ENCODE results near the gene KIAA1958. TPM values are rescaled to one million over a fixed set of nuclear protein-coding genes. Genes with fewer than 3 reads are reported as not detected.

KIAA1958 gene
- total RNA-seq, 2 donors from 2014 or later = 9.0 to 10.6 TPM

DNA sequence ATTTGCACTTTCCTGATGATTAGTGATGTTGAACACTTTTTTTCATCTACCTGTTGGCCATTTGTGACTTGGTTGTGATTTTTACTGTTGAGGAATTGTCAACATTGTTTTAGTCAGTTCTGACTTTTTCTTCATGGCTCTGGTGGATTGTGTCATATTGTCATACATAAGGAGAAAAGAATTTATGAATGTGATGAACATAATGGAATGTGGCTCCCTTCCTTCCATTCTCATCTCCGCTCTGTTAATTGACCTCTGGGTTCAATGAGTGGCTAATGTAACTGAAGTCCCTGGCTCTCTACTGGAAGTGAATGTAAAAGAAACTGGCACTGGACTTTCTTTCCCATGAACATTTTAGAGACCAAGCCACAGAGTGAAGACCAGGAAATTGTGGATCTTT lies 49.2 kb downstream of the KIAA1958 start:
- DNase-seq = no peak
- TF ChIP-seq CTCF (IDR thresholded peaks at IDR 0.05) = no peak
- no peaks in the 10 kb centered on the region for H3K9me3 ChIP-seq
- H3K27ac ChIP-seq = no peak overlapping the region
- H3K4me1 ChIP-seq = no peaks in the 10 kb centered on the region
- H3K4me3 ChIP-seq = no peak overlapping the region
- H3K9ac ChIP-seq (ENCODE audit: low read depth in 2 of 2, low read length in 2 of 2) = no peak overlapping the region
- intact Hi-C loops (cut with DNase I) = no loop called here
- H3K36me3 ChIP-seq = no peaks in the 10 kb centered on the region
- H3K27me3 ChIP-seq = no peaks in the 10 kb centered on the region

- H3K9ac ChIP-seq (ENCODE audit: low read depth in 2 of 2, low read length in 2 of 2) = no peak overlapping the region
- H3K36me3 ChIP-seq = no peaks in the 10 kb centered on the region
- no peak for DNase-seq
- H3K27me3 ChIP-seq = no peaks in the 10 kb centered on the region
- H3K27ac ChIP-seq = no peak overlapping the region
- no peaks in the 10 kb centered on the region for H3K9me3 ChIP-seq
- H3K4me1 ChIP-seq = no peaks in the 10 kb centered on the region
- intact Hi-C loops (cut with DNase I) = no loop called here
- TF ChIP-seq CTCF (IDR thresholded peaks at IDR 0.05) = no peak
- no peak overlapping the region for H3K4me3 ChIP-seq
Measured at GRCh38 chr9:112537561-112537960, 50.9 kb downstream of the KIAA1958 start.

- no peak overlapping the region for H3K4me3 ChIP-seq
- no peaks in the 10 kb centered on the region for H3K27me3 ChIP-seq
- TF ChIP-seq CTCF (IDR thresholded peaks at IDR 0.05) = no peak
- no peak for DNase-seq
- no peaks in the 10 kb centered on the region for H3K36me3 ChIP-seq
- no peaks in the 10 kb centered on the region for H3K9me3 ChIP-seq
- intact Hi-C loops (cut with DNase I) = no loop called here
- H3K27ac ChIP-seq = no peak overlapping the region
- H3K4me1 ChIP-seq = no peaks in the 10 kb centered on the region
- no peak overlapping the region for H3K9ac ChIP-seq (ENCODE audit: low read depth in 2 of 2, low read length in 2 of 2)
Measured at GRCh38 chr9:112540800-112541199, 54.2 kb downstream of the KIAA1958 start.

DNA sequence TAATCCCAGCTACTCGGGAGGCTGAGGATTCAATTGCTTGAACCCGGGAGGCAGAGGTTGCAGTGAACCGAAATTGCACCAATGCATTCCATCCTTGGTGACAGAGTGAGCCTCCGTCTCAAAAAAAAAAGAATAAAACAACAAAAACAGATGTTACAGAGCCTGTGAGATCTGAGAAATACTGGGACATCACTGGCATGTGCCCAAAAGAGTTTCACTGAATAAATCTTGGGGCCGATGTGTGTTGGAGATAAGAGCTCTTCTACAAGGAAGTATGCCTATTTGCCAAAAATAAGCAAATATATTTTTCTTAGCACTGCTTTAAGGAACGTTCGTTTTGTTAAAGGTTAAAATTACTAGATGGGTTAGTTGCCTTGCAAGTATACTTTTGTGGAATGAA lies 55.1 kb downstream of the KIAA1958 start:
- H3K9ac ChIP-seq (ENCODE audit: low read depth in 2 of 2, low read length in 2 of 2) = no peak overlapping the region
- no peaks in the 10 kb centered on the region for H3K4me1 ChIP-seq
- TF ChIP-seq CTCF (IDR thresholded peaks at IDR 0.05) = no peak
- no peak for DNase-seq
- no peak overlapping the region for H3K4me3 ChIP-seq
- H3K36me3 ChIP-seq = no peaks in the 10 kb centered on the region
- no peak overlapping the region for H3K27ac ChIP-seq
- H3K27me3 ChIP-seq = no peaks in the 10 kb centered on the region
- intact Hi-C loops (cut with DNase I) = no loop called here
- no peaks in the 10 kb centered on the region for H3K9me3 ChIP-seq

- H3K9ac ChIP-seq (ENCODE audit: low read depth in 2 of 2, low read length in 2 of 2) = no peak overlapping the region
- H3K4me3 ChIP-seq = no peak overlapping the region
- TF ChIP-seq CTCF (IDR thresholded peaks at IDR 0.05) = no peak
- intact Hi-C loops (cut with DNase I) = no loop called here
- H3K4me1 ChIP-seq = no peaks in the 10 kb centered on the region
- no peaks in the 10 kb centered on the region for H3K27me3 ChIP-seq
- no peaks in the 10 kb centered on the region for H3K36me3 ChIP-seq
- no peak overlapping the region for H3K27ac ChIP-seq
- DNase-seq = no peak
- H3K9me3 ChIP-seq = no peaks in the 10 kb centered on the region
Measured at GRCh38 chr9:112542593-112543292, 56.1 kb downstream of the KIAA1958 start.
